PFSK-1 (cell line): Measurements from ENCODE around the gene VWA5B1.

Experiments used
- FOXP2 ChIP-seq: optimal IDR thresholded peaks from 2 replicates; pipeline ENCODE3; 2011; ENCODE audit warnings: borderline replicate concordance, control low read depth, inconsistent platforms; ENCODE audit not compliant: insufficient read depth; ENCODE audit errors: extremely low read length, extremely low read depth
- POLR2AphosphoS5 ChIP-seq: IDR thresholded peaks from 2 replicates; pipeline ENCODE4 v1.6.1; 2012; ENCODE audit warnings: low read depth, mild to moderate bottlenecking, control low read depth, low read length, moderate library complexity
- SIN3A ChIP-seq: IDR thresholded peaks from 2 replicates; pipeline ENCODE4 v1.6.1; 2012; ENCODE audit warnings: mild to moderate bottlenecking, low read length, moderate library complexity, borderline replicate concordance; ENCODE audit not compliant: insufficient read depth
- TAF1 ChIP-seq: IDR thresholded peaks from 2 replicates; pipeline ENCODE4 v1.6.1; 2012; ENCODE audit warnings: low read length, control low read depth, borderline replicate concordance; ENCODE audit not compliant: insufficient read depth
- TF ChIP-seq, protein P1 (sequence below), 2 experiments: IDR thresholded peaks; 2 replicates each; pipeline versions ENCODE4 v1.6.1 to v1.8.0; 2011 to 2012; ENCODE audit warnings: low read depth in 2 of 2, low read length in 2 of 2, control low read depth in 1 of 2, inconsistent platforms in 1 of 2, mild to moderate bottlenecking in 1 of 2, moderate library complexity in 1 of 2; ENCODE audit not compliant: insufficient read depth in 1 of 2

DNA sequence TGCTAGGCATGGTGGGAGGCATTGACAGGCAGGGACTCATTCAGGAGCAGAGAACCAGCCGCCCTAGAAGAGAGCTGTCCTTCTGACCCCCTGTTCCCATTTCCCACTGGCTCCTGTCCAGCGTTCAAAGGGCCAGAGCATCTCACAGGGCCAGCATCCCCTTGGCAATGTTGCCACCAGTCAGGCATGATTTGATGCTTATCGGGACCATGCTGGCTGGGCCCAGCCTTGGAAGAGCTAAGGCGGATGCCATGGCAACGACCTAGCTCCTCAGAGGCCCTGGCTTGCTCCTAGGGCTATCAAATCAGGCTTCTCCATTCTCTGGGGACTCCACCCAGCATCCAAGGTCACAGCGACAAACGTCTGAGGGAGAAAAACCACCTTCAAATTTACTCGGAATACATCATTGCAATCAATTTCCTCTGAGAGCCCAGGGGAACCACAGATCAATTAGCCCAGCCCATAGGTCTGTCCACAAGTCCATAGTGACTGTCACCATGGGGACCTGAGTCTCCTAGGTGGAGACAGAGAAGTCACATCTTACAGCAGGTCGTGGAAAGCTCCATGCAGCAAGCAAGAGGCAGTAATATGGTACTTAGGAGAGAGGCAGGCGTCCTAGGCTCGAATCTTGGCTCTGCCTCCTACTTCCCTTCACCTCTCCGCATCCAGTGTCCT lies 14.1 kb upstream of the VWA5B1 start:
- TF ChIP-seq POLR2AphosphoS5 (no peak), SIN3A (no peak), TAF1 (no peak), FOXP2 (no peak)
- TF ChIP-seq, protein P1, sequence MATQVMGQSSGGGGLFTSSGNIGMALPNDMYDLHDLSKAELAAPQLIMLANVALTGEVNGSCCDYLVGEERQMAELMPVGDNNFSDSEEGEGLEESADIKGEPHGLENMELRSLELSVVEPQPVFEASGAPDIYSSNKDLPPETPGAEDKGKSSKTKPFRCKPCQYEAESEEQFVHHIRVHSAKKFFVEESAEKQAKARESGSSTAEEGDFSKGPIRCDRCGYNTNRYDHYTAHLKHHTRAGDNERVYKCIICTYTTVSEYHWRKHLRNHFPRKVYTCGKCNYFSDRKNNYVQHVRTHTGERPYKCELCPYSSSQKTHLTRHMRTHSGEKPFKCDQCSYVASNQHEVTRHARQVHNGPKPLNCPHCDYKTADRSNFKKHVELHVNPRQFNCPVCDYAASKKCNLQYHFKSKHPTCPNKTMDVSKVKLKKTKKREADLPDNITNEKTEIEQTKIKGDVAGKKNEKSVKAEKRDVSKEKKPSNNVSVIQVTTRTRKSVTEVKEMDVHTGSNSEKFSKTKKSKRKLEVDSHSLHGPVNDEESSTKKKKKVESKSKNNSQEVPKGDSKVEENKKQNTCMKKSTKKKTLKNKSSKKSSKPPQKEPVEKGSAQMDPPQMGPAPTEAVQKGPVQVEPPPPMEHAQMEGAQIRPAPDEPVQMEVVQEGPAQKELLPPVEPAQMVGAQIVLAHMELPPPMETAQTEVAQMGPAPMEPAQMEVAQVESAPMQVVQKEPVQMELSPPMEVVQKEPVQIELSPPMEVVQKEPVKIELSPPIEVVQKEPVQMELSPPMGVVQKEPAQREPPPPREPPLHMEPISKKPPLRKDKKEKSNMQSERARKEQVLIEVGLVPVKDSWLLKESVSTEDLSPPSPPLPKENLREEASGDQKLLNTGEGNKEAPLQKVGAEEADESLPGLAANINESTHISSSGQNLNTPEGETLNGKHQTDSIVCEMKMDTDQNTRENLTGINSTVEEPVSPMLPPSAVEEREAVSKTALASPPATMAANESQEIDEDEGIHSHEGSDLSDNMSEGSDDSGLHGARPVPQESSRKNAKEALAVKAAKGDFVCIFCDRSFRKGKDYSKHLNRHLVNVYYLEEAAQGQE (IDR thresholded peaks at IDR 0.05; ENCODE audit: insufficient read depth in 1 of 2, low read depth in 2 of 2, low read length in 2 of 2), result no peak
